Choroid plexus epithelial cell (primary cell): ENCODE measurements around the gene FIS1.

ENCODE experiments used
- DNase-seq: peaks from one replicate; pipeline ENCODE4 v3.0.0-alpha.2; 2010; ENCODE audit warnings: low read depth
- H3K4me3 ChIP-seq: 2 replicates; pipeline ENCODE4 v1.5.1; 2011; ENCODE audit warnings: low read depth, mild to moderate bottlenecking, control low read depth, low read length, moderate library complexity
- CTCF ChIP-seq: conservative IDR thresholded peaks from 2 replicates; pipeline ENCODE4 v1.5.1; 2011; ENCODE audit warnings: low read depth, mild to moderate bottlenecking, control low read depth, inconsistent platforms, low read length, moderate library complexity

The FIS1 gene

GRCh38 chr7:101225650-101226049 lies 19.2 kb downstream of the FIS1 start:
- TF ChIP-seq CTCF: no peak
- no peak overlapping the region for H3K4me3 ChIP-seq
- DNase-seq: no peak

- no peak overlapping the region for H3K4me3 ChIP-seq
- no peak for DNase-seq
- TF ChIP-seq CTCF: no peak
These were observed 21.4 kb downstream of the FIS1 start for GRCh38 chr7:101223528-101223927.

- DNase-seq: no peak
- no peak for TF ChIP-seq CTCF
- H3K4me3 ChIP-seq: no peak overlapping the region
These were observed 22.5 kb downstream of the FIS1 start for GRCh38 chr7:101222275-101222830.

GRCh38 chr7:101220295-101220694 lies 24.6 kb downstream of the FIS1 start:
- H3K4me3 ChIP-seq: no peak overlapping the region
- no peak for TF ChIP-seq CTCF
- DNase-seq: no peak

GRCh38 chr7:101218236-101219125 lies 26.4 kb downstream of the FIS1 start:
- TF ChIP-seq CTCF: no peak
- peak; percentile 30 for DNase-seq
- peak overlapping the region; percentile 74 for H3K4me3 ChIP-seq

- peak; percentile 99 for DNase-seq
- TF ChIP-seq CTCF: no peak
- peak within 1 kb of the TSS; percentile 74 for H3K4me3 ChIP-seq
These were observed 27.3 kb downstream of the FIS1 start, which contains the start of the genes PLOD3 and ZNHIT1 for GRCh38 chr7:101217388-101218235. PLOD3 (minus strand) TSS chr7:101217581; CDS start chr7:101217274, 307 bp downstream. ZNHIT1 (plus strand) TSS chr7:101218165; CDS start chr7:101218196, 31 bp downstream.
